Hepatocyte (in vitro differentiated cells): ENCODE measurements around the gene GRM1. TPM values are rescaled to one million over a fixed set of nuclear protein-coding genes. Genes with fewer than 3 reads are reported as not detected.

Source experiments
- DNase-seq: peaks from one replicate; pipeline ENCODE4 v3.0.0-alpha.2; 2016; ENCODE audit warnings: low spot score
- H2AFZ ChIP-seq: fragments of 200-600 bp; sonication (generic); 2 replicates; pipeline ENCODE4 v1.6.0; 2016; ENCODE audit warnings: antibody characterized with exemption, mild to moderate bottlenecking
- H3K27ac ChIP-seq: fragments of 200-600 bp; sonication (generic); 2 replicates; pipeline ENCODE4 v1.5.1; 2016; ENCODE audit warnings: mild to moderate bottlenecking
- H3K27me3 ChIP-seq: fragments of 200-600 bp; sonication (generic); 2 replicates; pipeline ENCODE4 v1.6.1; 2016
- H3K36me3 ChIP-seq: fragments of 200-600 bp; sonication (generic); replicated peaks from 2 replicates; pipeline ENCODE4 v1.5.1; 2016; ENCODE audit warnings: low read depth; ENCODE audit not compliant: insufficient read depth
- H3K4me1 ChIP-seq: fragments of 200-600 bp; sonication (generic); 2 replicates; pipeline ENCODE4 v1.5.1; 2016; ENCODE audit warnings: mild to moderate bottlenecking, moderate library complexity; ENCODE audit not compliant: insufficient read depth
- H3K4me2 ChIP-seq: fragments of 200-600 bp; sonication (generic); 2 replicates; pipeline ENCODE4 v1.6.0; 2016
- H3K4me3 ChIP-seq: fragments of 200-600 bp; sonication (generic); 2 replicates; pipeline ENCODE4 v1.5.1; 2016; ENCODE audit warnings: mild to moderate bottlenecking
- H3K79me2 ChIP-seq: fragments of 200-600 bp; sonication (generic); 2 replicates; pipeline ENCODE4 v1.6.0; 2017; ENCODE audit warnings: mild to moderate bottlenecking
- H3K9me2 ChIP-seq: fragments of 200-600 bp; sonication (generic); replicated peaks from 2 replicates; pipeline ENCODE4 v1.6.0; 2017; ENCODE audit warnings: mild to moderate bottlenecking; ENCODE audit not compliant: insufficient read depth
- H3K9me3 ChIP-seq: fragments of 200-600 bp; sonication (generic); 2 replicates; pipeline ENCODE4 v1.5.1; 2016; ENCODE audit warnings: low read depth, mild to moderate bottlenecking
- H4K20me1 ChIP-seq: fragments of 200-600 bp; sonication (generic); 2 replicates; pipeline ENCODE4 v1.6.0; 2016; ENCODE audit warnings: mild to moderate bottlenecking; ENCODE audit not compliant: insufficient read depth, poor library complexity, severe bottlenecking
- EZH2 ChIP-seq: fragments of 200-600 bp; sonication (generic); IDR thresholded peaks from 2 replicates; pipeline ENCODE4 v1.6.1; 2016; ENCODE audit warnings: antibody characterized with exemption, mild to moderate bottlenecking, borderline replicate concordance
- EZH2phosphoT487 ChIP-seq: fragments of 200-600 bp; sonication (generic); IDR thresholded peaks from one replicate; pipeline ENCODE4 v1.6.1; 2018; ENCODE audit warnings: antibody characterized with exemption, mild to moderate bottlenecking, low read depth, moderate library complexity; ENCODE audit not compliant: unreplicated experiment, severe bottlenecking
- WGBS: methylation state at CpG from one replicate; pipeline ENCODE4 v1.1.6; 2016; ENCODE audit warnings: low lambda C conversion rate; ENCODE audit errors: missing lambda C conversion rate; 5-methylcytosine and 5-hydroxymethylcytosine counted together
- polyA plus RNA-seq: library from polyadenylated mRNA; unstranded; fragments of >200 nt; fragmentation: Nextera tagmentation; extraction: Ambion mirVana; gene quantifications from 2 replicates; pipeline ENCODE4 v1.2.1, GENCODE V29; 2016
- total RNA-seq: library from RNA; depleted of rRNA; stranded (reverse); fragments of >200 nt; gene quantifications from 2 replicates; pipeline ENCODE4 v1.2.3, GENCODE V29; 2014
- TF ChIP-seq, protein P1 (sequence below): fragments of 200-600 bp; sonication (generic); IDR thresholded peaks from 2 replicates; pipeline ENCODE4 v1.5.1; 2016; ENCODE audit warnings: antibody characterized with exemption, mild to moderate bottlenecking; ENCODE audit not compliant: poor library complexity

The GRM1 gene
- total and polyA plus RNA-seq, 2 experiments from 2014 or later: 0.17 TPM; not detected in 1

DNA sequence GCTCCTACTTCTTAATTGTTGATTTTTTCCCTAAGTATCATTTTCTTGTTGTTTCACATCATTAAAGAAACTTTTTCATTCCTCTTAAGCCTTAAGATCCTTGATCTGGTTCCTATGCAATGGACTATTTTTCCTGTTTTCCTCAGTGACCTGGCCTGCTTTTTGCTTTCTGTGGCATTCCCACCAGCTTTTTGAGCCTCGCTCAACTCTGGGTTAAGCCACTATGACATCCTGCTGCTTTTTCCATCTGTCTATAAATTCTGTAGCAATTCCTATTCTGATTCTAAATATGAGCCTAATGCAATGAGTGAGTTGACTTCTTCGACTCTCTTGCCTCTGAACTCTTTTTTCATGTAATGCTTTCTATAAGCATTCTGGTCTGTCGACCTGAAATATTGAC lies 160.3 kb downstream of the GRM1 start:
- 88% methylated on average over 3 of the region's 3 CpGs for WGBS
- Histone ChIP-seq H3K27ac (no peak overlapping the region), H3K4me1 (no peaks in the 10 kb centered on the region), H3K79me2 (no peaks in the 10 kb centered on the region), H3K9me2 (no peaks in the 10 kb centered on the region), H4K20me1 (no peaks in the 10 kb centered on the region), H3K4me3 (no peak overlapping the region), H3K9me3 (no peaks in the 10 kb centered on the region), H3K36me3 (no peaks in the 10 kb centered on the region), H2AFZ (no peak overlapping the region), H3K27me3 (no peaks in the 10 kb centered on the region), H3K4me2 (no peak overlapping the region)
- TF ChIP-seq EZH2phosphoT487 (no peak), EZH2 (no peak)
- TF ChIP-seq, protein P1, sequence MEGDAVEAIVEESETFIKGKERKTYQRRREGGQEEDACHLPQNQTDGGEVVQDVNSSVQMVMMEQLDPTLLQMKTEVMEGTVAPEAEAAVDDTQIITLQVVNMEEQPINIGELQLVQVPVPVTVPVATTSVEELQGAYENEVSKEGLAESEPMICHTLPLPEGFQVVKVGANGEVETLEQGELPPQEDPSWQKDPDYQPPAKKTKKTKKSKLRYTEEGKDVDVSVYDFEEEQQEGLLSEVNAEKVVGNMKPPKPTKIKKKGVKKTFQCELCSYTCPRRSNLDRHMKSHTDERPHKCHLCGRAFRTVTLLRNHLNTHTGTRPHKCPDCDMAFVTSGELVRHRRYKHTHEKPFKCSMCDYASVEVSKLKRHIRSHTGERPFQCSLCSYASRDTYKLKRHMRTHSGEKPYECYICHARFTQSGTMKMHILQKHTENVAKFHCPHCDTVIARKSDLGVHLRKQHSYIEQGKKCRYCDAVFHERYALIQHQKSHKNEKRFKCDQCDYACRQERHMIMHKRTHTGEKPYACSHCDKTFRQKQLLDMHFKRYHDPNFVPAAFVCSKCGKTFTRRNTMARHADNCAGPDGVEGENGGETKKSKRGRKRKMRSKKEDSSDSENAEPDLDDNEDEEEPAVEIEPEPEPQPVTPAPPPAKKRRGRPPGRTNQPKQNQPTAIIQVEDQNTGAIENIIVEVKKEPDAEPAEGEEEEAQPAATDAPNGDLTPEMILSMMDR: no peak
- DNase-seq: no peak

DNA sequence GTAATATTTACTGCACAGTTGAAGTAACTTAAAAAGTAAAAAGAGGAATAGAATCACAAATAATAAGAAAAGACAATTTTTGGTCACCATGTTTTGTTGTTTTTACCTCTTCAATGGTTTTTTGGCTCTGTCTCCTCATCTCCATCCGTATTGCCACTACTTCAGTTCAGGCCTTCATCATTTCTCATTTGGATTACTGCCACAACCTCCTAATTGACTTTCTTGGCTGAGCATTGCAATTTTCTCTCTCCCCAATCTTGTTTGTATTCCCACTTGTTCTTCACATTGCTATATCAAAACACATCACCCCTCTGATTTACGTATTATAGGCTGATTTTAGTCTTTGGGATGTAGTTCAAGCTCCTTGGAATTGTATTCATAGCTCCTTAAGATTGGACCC lies 161.7 kb downstream of the GRM1 start:
- H3K27me3 ChIP-seq: no peaks in the 10 kb centered on the region
- no peak overlapping the region for H3K4me3 ChIP-seq
- H3K36me3 ChIP-seq: no peaks in the 10 kb centered on the region
- no peak overlapping the region for H3K4me2 ChIP-seq
- H3K9me3 ChIP-seq: no peaks in the 10 kb centered on the region
- TF ChIP-seq EZH2 (no peak), EZH2phosphoT487 (no peak)
- TF ChIP-seq, protein P1: no peak
- no peak overlapping the region for H2AFZ ChIP-seq
- H3K79me2 ChIP-seq: no peaks in the 10 kb centered on the region
- 91% methylated on average over 2 of the region's 2 CpGs for WGBS
- no peaks in the 10 kb centered on the region for H3K9me2 ChIP-seq
- H4K20me1 ChIP-seq: no peaks in the 10 kb centered on the region
- DNase-seq: no peak
- H3K27ac ChIP-seq: no peak overlapping the region
- no peaks in the 10 kb centered on the region for H3K4me1 ChIP-seq

DNA sequence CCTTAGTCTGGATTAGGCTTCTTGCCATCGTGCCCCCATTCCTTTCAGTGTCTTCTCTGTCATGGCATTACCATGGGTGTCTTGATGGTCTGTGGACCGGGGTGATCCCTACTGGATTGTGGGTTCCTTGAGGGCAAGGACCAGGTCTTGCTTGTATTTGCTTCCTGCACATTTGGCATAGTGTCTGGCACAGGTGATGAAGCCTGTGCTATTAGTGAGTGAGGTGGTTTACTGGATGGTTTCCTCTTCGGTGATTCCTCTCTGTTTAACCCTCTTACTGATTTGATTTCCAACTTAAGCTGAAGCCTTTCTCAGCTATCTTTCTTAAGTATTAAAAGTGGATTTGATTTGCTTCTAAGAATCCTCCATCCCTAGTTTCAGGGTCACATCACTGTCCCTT lies 162.3 kb downstream of the GRM1 start:
- Histone ChIP-seq H4K20me1 (no peaks in the 10 kb centered on the region), H3K27ac (no peak overlapping the region), H3K27me3 (no peaks in the 10 kb centered on the region), H2AFZ (no peak overlapping the region), H3K9me2 (no peaks in the 10 kb centered on the region), H3K4me2 (no peak overlapping the region), H3K4me3 (no peak overlapping the region), H3K36me3 (no peaks in the 10 kb centered on the region), H3K9me3 (no peaks in the 10 kb centered on the region), H3K4me1 (no peaks in the 10 kb centered on the region), H3K79me2 (no peaks in the 10 kb centered on the region)
- TF ChIP-seq EZH2: no peak
- DNase-seq: no peak
- WGBS: 81% methylated on average over 3 of the region's 3 CpGs

DNA sequence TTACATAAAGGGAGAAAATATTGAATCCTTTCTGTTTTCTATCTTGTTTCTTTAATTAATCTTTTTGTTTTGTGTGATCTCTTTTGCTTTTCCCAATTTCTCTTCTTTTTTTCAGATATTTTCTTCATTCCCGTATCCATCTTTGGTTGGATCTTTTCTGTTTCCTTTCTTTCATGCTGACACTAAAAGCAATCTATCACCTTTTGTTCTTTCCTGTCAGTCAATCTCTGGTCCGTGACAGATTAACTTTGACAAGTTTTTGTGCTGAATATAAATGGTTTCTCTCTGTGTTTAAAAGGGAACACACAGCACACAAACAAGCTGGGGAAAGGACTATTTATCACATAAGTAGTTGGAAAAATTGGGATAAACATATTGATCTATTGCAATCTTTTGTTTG lies 162.8 kb downstream of the GRM1 start:
- Histone ChIP-seq H2AFZ (no peak overlapping the region), H3K9me2 (no peaks in the 10 kb centered on the region), H4K20me1 (no peaks in the 10 kb centered on the region), H3K79me2 (no peaks in the 10 kb centered on the region), H3K36me3 (no peaks in the 10 kb centered on the region), H3K4me3 (no peak overlapping the region), H3K4me2 (no peak overlapping the region), H3K9me3 (no peaks in the 10 kb centered on the region), H3K27ac (no peak overlapping the region), H3K4me1 (no peaks in the 10 kb centered on the region), H3K27me3 (no peaks in the 10 kb centered on the region)
- DNase-seq: no peak
- 78% methylated on average over 2 of the region's 2 CpGs for WGBS
- TF ChIP-seq, protein P1: no peak
- no peak for TF ChIP-seq EZH2phosphoT487
- TF ChIP-seq EZH2: no peak
